Measurements from ENCODE around the gene MAGI1.

Gene MAGI1

DNA sequence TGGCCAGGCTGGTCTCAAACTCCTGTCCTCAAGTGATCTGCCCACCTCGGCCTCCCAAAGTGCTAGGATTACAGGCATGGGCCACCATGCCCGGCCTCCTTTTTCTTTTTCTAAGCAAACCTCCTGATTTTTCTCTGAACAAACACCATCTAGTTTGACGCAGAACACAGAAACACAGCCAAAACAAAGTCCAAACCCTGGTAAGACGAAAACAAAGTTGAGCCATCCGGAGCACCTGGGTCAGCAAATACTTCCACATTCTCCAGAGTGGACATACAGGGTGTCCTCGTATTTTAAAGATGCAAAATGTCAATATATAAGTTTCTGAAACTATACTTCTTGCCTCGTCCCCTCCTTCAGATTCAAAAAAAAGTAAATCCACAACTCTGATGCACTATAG, 715.8 kb downstream of the MAGI1 start:
- DNase-seq, result no peak

DNA sequence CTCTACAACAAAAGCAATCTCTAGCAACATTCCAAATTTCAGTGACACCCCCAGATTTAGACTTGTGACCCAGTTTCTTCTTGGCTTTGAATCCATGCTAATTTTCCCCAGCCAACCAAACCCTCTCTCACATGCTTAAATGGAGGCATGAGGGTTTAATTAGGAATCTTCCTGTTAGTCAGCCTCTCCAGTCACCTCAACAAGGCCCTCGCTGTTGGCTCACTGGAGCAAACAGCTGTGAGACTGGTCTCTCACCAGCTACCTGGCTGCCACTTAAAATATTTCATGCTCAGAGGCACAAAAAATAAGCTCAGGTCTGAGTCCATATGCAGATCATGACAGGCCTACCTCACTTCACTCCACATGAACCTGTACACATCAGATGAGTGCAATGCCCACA, 720.5 kb downstream of the MAGI1 start:
- DNase-seq, result no peak

DNA sequence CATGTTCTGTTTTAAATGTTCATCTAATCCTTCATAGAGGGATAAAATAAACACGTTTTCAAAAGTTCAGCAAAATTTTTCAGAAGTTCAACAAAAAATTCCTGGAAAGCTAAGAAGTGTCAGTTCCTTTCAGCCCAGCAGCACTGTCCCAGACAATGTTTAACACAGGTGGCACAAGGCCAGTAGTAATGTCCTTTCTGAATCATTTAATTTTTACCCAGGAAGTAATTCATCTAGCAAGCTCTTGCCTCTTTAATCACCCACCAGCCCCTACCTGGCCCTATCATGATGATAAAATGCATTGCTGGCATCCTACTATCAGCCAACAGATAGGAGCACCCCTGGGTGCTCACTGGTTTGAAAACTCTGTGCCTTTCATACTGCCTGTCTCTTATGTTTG, 723.8 kb downstream of the MAGI1 start:
- no peak for DNase-seq

DNA sequence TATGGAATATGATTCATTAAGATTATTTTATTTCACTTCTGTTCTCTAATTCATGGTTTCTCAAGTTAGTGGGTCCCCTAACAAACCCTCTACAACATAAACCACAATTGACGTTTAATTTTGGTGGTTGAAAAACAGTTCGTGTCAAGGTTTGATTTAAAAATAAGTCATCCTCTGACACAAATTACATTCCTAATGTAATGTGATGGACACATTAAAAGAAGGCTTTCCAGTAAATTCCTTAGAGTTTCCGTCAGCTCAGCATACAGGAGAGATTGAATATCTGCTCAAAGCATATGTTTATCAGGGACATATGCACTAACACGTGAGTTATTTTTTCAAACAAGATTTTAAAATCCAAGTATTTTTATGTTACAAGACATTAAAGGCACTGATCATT, 724.4 kb downstream of the MAGI1 start:
- DNase-seq, result no peak

DNA sequence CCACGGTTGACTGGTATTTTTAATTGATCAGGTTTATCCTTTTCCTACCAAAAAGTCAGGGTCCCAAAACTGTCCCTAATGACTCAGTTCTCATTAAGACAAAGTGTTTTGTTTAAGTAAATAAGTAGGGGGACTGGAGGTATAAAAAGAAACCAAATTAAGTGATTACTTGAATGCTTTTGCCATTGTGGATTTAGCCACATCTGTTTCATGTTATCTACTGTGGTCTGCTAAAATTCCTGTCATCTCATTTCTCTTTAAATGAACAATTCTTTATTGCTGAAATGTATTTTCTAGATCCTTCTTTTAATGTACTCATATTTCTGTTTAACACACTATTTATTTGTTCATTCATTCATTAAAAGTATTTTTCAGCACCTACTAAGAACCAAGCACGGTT, 725.1 kb downstream of the MAGI1 start:
- DNase-seq, result no peak

DNA sequence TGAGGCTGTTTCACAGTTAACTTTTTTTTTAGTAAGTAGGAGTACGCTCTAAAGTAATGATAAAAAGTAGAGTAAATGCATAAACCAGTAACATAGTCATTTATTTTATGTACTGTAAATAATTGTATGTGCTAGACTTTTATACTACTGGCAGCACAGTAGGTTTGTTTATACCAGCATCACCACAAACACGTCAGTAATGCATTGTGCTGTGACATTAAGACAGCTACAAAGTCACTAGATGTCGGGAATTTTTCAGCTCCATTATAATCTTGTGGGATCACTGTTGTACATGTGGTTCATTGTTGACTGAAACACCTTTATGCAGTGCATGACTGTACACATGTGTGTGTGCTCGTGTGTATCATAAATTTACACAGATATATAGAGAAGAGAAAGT, 732.9 kb downstream of the MAGI1 start:
- DNase-seq, result no peak

Measured in DMS153 (cell line).